IMR-90 (cell line): ENCODE results near the gene NFKBIA. TPM values are rescaled to one million over a fixed set of nuclear protein-coding genes. Genes with fewer than 3 reads are reported as not detected.

ENCODE experiments used
- ATAC-seq: fragments of 200-7000 bp; cut with Tn5 transposase; 2 replicates; pipeline ENCODE4 v1.9.1; 2020; ENCODE audit warnings: low read depth, mild to moderate bottlenecking, moderate library complexity
- BruUV-seq: library from RNA; stranded (reverse); fragments of 400-500 nt; replicated peaks from 2 replicates; lab custom pipeline; 2021; lab: Mats Ljungman, UMichigan
- CTCF ChIA-PET: fragments of 300-600 bp; formaldehyde crosslinking; extraction: SDS; loops from one replicate; lab custom pipeline; 2021; ENCODE audit warnings: antibody characterized with exemption; lab: Yijun Ruan, JAX
- POLR2A ChIA-PET: fragments of 300-600 bp; sonication (Branson Sonifier 250); formaldehyde crosslinking; loops from one replicate; lab custom pipeline; 2022; ENCODE audit warnings: antibody characterized with exemption; ENCODE audit not compliant: unreplicated experiment; lab: Charles Lee
- DNase-seq: peaks from one replicate; pipeline ENCODE4 v3.0.0; 2013
- H2AFZ ChIP-seq: replicated peaks from 2 replicates; pipeline ENCODE3; 2013; ENCODE audit warnings: low read length, mild to moderate bottlenecking; ENCODE audit not compliant: poor library complexity
- H2AK5ac ChIP-seq: 2 replicates; pipeline ENCODE4 v1.6.1; 2013; ENCODE audit warnings: low read depth, low read length, inconsistent platforms
- H2AK9ac ChIP-seq: replicated peaks from 2 replicates; pipeline ENCODE3; 2013; ENCODE audit warnings: mild to moderate bottlenecking, low read depth, low read length, moderate library complexity; ENCODE audit not compliant: poor library complexity
- H2BK120ac ChIP-seq: 2 replicates; pipeline ENCODE4 v1.6.1; 2013; ENCODE audit warnings: low read depth, low read length, inconsistent platforms
- H2BK15ac ChIP-seq: 3 replicates; pipeline ENCODE4 v1.6.1; 2013; ENCODE audit warnings: low read depth, low read length, inconsistent platforms
- H2BK20ac ChIP-seq: 2 replicates; pipeline ENCODE4 v1.6.1; 2013; ENCODE audit warnings: low read depth, mild to moderate bottlenecking, inconsistent platforms, low read length, moderate library complexity
- H2BK5ac ChIP-seq: 2 replicates; pipeline ENCODE4 v1.6.1; 2013; ENCODE audit warnings: mild to moderate bottlenecking, low read depth, low read length, inconsistent platforms; ENCODE audit not compliant: poor library complexity, severe bottlenecking
- H3K14ac ChIP-seq: replicated peaks from 2 replicates; pipeline ENCODE4 v1.6.1; 2013; ENCODE audit warnings: low read depth, low read length, inconsistent platforms
- H3K18ac ChIP-seq: 2 replicates; pipeline ENCODE4 v1.6.1; 2013; ENCODE audit warnings: low read depth, low read length, control low read depth
- H3K23ac ChIP-seq: 2 replicates; pipeline ENCODE4 v1.6.1; 2013; ENCODE audit warnings: low read depth, low read length, inconsistent platforms
- H3K27ac ChIP-seq: 2 replicates; pipeline ENCODE4 v1.5.1; 2013; ENCODE audit warnings: mild to moderate bottlenecking, control low read depth, low read length; ENCODE audit not compliant: insufficient read depth
- H3K27me3 ChIP-seq: 2 replicates; pipeline ENCODE4 v1.6.1; 2013; ENCODE audit warnings: low read length; ENCODE audit not compliant: control insufficient read depth, insufficient read depth
- H3K36me3 ChIP-seq: 2 replicates; pipeline ENCODE4 v1.6.1; 2013; ENCODE audit warnings: low read length, mixed read lengths; ENCODE audit not compliant: control insufficient read depth, insufficient read depth
- H3K4ac ChIP-seq: 2 replicates; pipeline ENCODE4 v1.6.1; 2013; ENCODE audit warnings: low read depth, low read length, inconsistent platforms
- H3K4me1 ChIP-seq: 2 replicates; pipeline ENCODE4 v1.6.1; 2013; ENCODE audit warnings: low read length, mixed read lengths; ENCODE audit not compliant: control insufficient read depth, insufficient read depth
- H3K4me2 ChIP-seq: 2 replicates; pipeline ENCODE4 v1.6.1; 2013; ENCODE audit warnings: low read depth, mild to moderate bottlenecking, control low read depth, low read length, moderate library complexity
- H3K4me3 ChIP-seq: 2 replicates; pipeline ENCODE4 v1.5.1; 2013; ENCODE audit warnings: low read depth, mild to moderate bottlenecking, control low read depth, low read length, moderate library complexity; ENCODE audit not compliant: insufficient read depth
- H3K56ac ChIP-seq: 2 replicates; pipeline ENCODE4 v1.6.1; 2013; ENCODE audit warnings: low read length, inconsistent platforms; ENCODE audit not compliant: insufficient read depth; ENCODE audit errors: extremely low read depth
- H3K79me1 ChIP-seq, 2 experiments: 2 replicates each; pipeline ENCODE4 v1.6.1; 2013; ENCODE audit warnings: low read length in 2 of 2, inconsistent platforms in 1 of 2, low read depth in 1 of 2
- H3K9ac ChIP-seq: 2 replicates; pipeline ENCODE4 v1.6.1; 2013; ENCODE audit warnings: low read depth, low read length, control low read depth
- H3K9me1 ChIP-seq: 2 replicates; pipeline ENCODE4 v1.6.1; 2013; ENCODE audit warnings: low read length, inconsistent platforms; ENCODE audit not compliant: insufficient read depth
- H3K9me3 ChIP-seq: 2 replicates; pipeline ENCODE4 v1.6.1; 2013; ENCODE audit warnings: low read length; ENCODE audit not compliant: control insufficient read depth, insufficient read depth
- H4K20me1 ChIP-seq: 2 replicates; pipeline ENCODE4 v1.6.1; 2013; ENCODE audit warnings: low read length, inconsistent platforms; ENCODE audit not compliant: insufficient read depth
- H4K5ac ChIP-seq: 2 replicates; pipeline ENCODE4 v1.6.1; 2013; ENCODE audit warnings: mild to moderate bottlenecking, low read depth, low read length, control low read depth
- H4K8ac ChIP-seq, 2 experiments: 2 replicates each; pipeline ENCODE4 v1.6.1; 2013; ENCODE audit warnings: low read depth in 2 of 2, low read length in 2 of 2, control low read depth in 1 of 2, inconsistent platforms in 1 of 2
- H4K91ac ChIP-seq: 2 replicates; pipeline ENCODE4 v1.6.1; 2013; ENCODE audit warnings: low read depth, low read length, inconsistent platforms; ENCODE audit not compliant: insufficient read depth
- CTCF ChIP-seq: conservative IDR thresholded peaks from 2 replicates; pipeline ENCODE4 v1.5.1; 2012; ENCODE audit warnings: mild to moderate bottlenecking, low read depth, low read length, improper control_type of control experiment
- FOS ChIP-seq: fragments of 150-350 bp; IDR thresholded peaks from 2 replicates; pipeline ENCODE4 v1.6.1; 2016; ENCODE audit warnings: low read depth, low read length
- MAZ ChIP-seq: IDR thresholded peaks from 2 replicates; pipeline ENCODE4 v1.6.1; 2012; ENCODE audit warnings: low read depth, mild to moderate bottlenecking, low read length, improper control_type of control experiment, moderate library complexity, borderline replicate concordance
- MXI1 ChIP-seq: IDR thresholded peaks from 2 replicates; pipeline ENCODE4 v1.6.1; 2012; ENCODE audit warnings: low read depth, mild to moderate bottlenecking, low read length, moderate library complexity, borderline replicate concordance
- NFE2L2 ChIP-seq: fragments of 150-350 bp; IDR thresholded peaks from 2 replicates; pipeline ENCODE4 v1.6.1; 2016; ENCODE audit warnings: low read depth, mild to moderate bottlenecking, low read length
- POLR2A ChIP-seq: IDR thresholded peaks from 2 replicates; pipeline ENCODE4 v1.6.1; 2012; ENCODE audit warnings: mild to moderate bottlenecking, low read depth, low read length
- RAD21 ChIP-seq: IDR thresholded peaks from 2 replicates; pipeline ENCODE4 v1.6.1; 2012; ENCODE audit warnings: low read length, improper control_type of control experiment
- USF2 ChIP-seq: fragments of 150-350 bp; IDR thresholded peaks from 2 replicates; pipeline ENCODE4 v1.6.1; 2017; ENCODE audit warnings: mild to moderate bottlenecking, antibody characterized with exemption, low read length, low read depth
- WGBS, 2 experiments: methylation state at CpG; one replicate each; pipeline versions ENCODE4 v1.1.5 to v1.1.7; 2013; ENCODE audit warnings: missing lambda C conversion rate in 2 of 2; ENCODE audit not compliant: insufficient read length in 1 of 2; ENCODE audit errors: extremely low coverage in 2 of 2; 5-methylcytosine and 5-hydroxymethylcytosine counted together
- dilution Hi-C: fragments of 300-500 bp; cut with HindIII; formaldehyde crosslinking; loops from one replicate; pipeline ENCODE4 v1.14.3; 2018; ENCODE audit warnings: low sequenced_read_pairs; ENCODE audit not compliant: unreplicated experiment
- in situ Hi-C: fragments of 300-500 bp; cut with MboI; formaldehyde crosslinking; loops from 3 replicates; pipeline ENCODE4 v1.14.3; 2019; ENCODE audit warnings: low sequenced_read_pairs, inconsistent platforms, mixed read lengths
- intact Hi-C: fragments of 100-400 bp; cut with micrococcal nuclease; formaldehyde crosslinking; loops from 2 replicates; pipeline ENCODE4 v1.10.0; 2022
- polyA plus RNA-seq, 3 experiments: library from polyadenylated mRNA; depleted of rRNA; stranded (reverse); fragments of >200 nt; gene quantifications; 2 replicates each; pipeline ENCODE4 v1.2.3, GENCODE V29; 2012; ENCODE audit warnings: low replicate concordance in 1 of 3
- total RNA-seq: library from RNA; depleted of rRNA; stranded (reverse); fragments of >200 nt; gene quantifications from 2 replicates; pipeline ENCODE4 v1.2.3, GENCODE V29; 2012

Gene NFKBIA
- total and polyA plus RNA-seq, 2 of the 4 experiments (the other 2 are of a cell fraction), result 71.1 to 97.1 TPM

DNA sequence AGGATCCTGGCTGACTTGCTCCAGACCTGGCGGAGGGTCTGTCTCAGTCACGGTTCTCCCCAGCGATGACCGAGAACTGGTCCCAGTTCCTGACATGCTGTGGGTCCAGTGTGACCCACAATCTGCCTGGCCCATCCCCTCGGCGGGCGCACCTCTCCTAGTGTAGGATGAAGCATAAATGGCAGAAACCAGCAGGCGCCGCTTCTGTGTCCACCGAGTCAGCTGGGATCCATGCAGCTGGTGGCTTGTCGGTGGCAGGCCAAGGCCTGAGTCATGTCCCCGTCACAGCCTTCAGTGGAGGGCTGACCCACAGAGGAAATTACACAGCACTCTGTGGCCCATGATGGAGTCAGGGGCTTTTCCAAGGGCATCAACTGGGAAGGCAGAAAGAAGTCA lies 38.5 kb downstream of the NFKBIA start:
- Histone ChIP-seq H3K9ac (no peak overlapping the region), H3K18ac (peak overlapping the region; percentile 19), H3K4me3 (no peak overlapping the region), H3K36me3 (no peaks in the 10 kb centered on the region), H4K5ac (peak overlapping the region; percentile 54; the same call in 1 of the 2 replicates), H3K56ac (peak overlapping the region; percentile 61; the same call in 1 of the 2 replicates), H2AK5ac (peak overlapping the region; percentile 100), H2AFZ (peak overlapping the region; percentile 82), H3K27ac (peak overlapping the region; percentile 74), H3K9me3 (peaks cover 2% of the 10 kb centered on the region), H3K4me2 (no peak overlapping the region), H2BK15ac (peak overlapping the region; percentile 74; the same call in 2 of the 3 replicates), H2BK5ac (peak overlapping the region; percentile 95), H2BK120ac (peak overlapping the region; percentile 98), H3K27me3 (no peaks in the 10 kb centered on the region), H3K4ac (peak overlapping the region; percentile 98), H3K14ac (peak overlapping the region; percentile 97), H3K4me1 (peaks cover 38% of the 10 kb centered on the region), H2AK9ac (peak overlapping the region; percentile 48), H2BK20ac (peak overlapping the region; percentile 84), H4K20me1 (no peaks in the 10 kb centered on the region), H3K79me1 (0 out of 4 replicates have a peak, but pooled peaks cover 0 to 4% of the 10 kb centered on the region in 2 experiments), H4K8ac (peak overlapping the region; percentile 75 to 96; a peak in 3 of 4 replicates), H3K23ac (peak overlapping the region; percentile 53; the same call in 1 of the 2 replicates), H4K91ac (peak overlapping the region; percentile 96), H3K9me1 (peaks cover 33% of the 10 kb centered on the region)
- CTCF ChIA-PET, result interaction anchor here (0.7 to 1.6 kb wide), 2 partner anchors 14 to 39 kb away, joined by 3 to 5 read pairs; partner anchors contain the start of gene NFKBIA
- POLR2A ChIA-PET, result no interaction called here
- WGBS, 2 experiments, result 79% methylated on average over 7 of the region's 12 CpGs; no CpG with 5 or more reads in 1 of the 2 experiments
- no TSS peak for BruUV-seq
- in situ Hi-C loops, result no loop called here
- dilution Hi-C loops, result no loop called here
- TF ChIP-seq MXI1 (no peak), FOS (0 out of 2 replicates have a peak, but pooled peaks have one; percentile 40), MAZ (no peak), NFE2L2 (peak; percentile 37), CTCF (no peak), USF2 (no peak), RAD21 (no peak), POLR2A (no peak)
- intact Hi-C loops, result no loop called here
- peak; percentile 74 for DNase-seq
- ATAC-seq, result no peak
